ENCODE results near the gene HPCAL1.

HPCAL1 gene

DNA sequence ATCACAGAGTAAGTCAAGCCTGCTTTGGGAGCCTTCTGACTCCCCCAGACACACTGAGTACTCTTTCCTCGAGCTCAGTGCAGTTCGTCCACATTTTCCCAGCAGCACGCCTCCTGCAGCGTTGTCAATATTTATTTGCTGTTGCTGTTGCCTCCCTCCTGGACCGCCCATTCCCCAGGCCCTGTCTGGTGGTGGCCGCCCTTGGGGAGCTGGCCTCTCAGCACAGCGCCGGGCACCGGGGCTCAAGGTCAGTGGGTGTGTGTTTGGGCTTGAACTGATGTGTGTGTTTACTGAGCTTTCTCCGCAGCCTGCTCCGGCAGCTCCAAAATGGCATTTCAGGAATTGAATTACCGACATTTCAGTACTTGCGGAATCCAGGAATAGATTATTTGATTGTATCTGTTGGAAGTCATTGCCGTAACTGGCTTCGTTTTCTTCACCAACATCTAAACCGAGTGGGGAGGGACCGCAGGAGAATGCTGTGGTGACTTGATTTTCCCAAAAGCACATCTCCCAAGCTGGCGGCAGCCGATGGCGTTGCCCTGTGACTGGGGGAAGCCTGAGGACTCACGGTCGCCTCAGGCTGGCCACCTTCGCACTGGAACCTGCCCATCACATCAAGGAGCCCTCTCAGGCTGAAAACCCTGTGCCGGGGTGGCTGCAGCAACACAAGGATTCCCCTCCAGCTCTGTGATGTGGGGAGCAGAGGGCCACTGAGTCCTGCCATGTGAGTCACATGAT is 66.0 kb downstream of the HPCAL1 start:
- no peaks in the 10 kb centered on the region for H3K27me3 ChIP-seq (ENCODE audit: insufficient read depth, low read length, poor library complexity, severe bottlenecking)
- H3K9me3 ChIP-seq (ENCODE audit: insufficient read depth, low read depth, low read length): no peaks in the 10 kb centered on the region
- H3K9me2 ChIP-seq (replicated peaks; ENCODE audit: low read depth, low read length): no peaks in the 10 kb centered on the region
- H3K4me3 ChIP-seq (ENCODE audit: low read length, poor library complexity, severe bottlenecking): no peak overlapping the region
- H3K36me3 ChIP-seq (ENCODE audit: insufficient read depth, low read length): no peaks in the 10 kb centered on the region
- H3K4me1 ChIP-seq (ENCODE audit: insufficient read depth, low read length, poor library complexity, severe bottlenecking): no peaks in the 10 kb centered on the region
- no peaks in the 10 kb centered on the region for H4K20me1 ChIP-seq (ENCODE audit: insufficient read depth, low read length, poor library complexity, severe bottlenecking)
- no peaks in the 10 kb centered on the region for H3F3A ChIP-seq (ENCODE audit: low read depth)
- H2AFZ ChIP-seq (ENCODE audit: low read length): no peak overlapping the region
- peaks cover 88% of the 10 kb centered on the region; the same call in 1 of the 2 replicates for H3K79me2 ChIP-seq (ENCODE audit: insufficient read depth, low read length)
- no peak overlapping the region for H3K9ac ChIP-seq (ENCODE audit: low read depth, low read length, poor library complexity, severe bottlenecking)
- TF ChIP-seq EZH2phosphoT487 (IDR thresholded peaks at IDR 0.05; ENCODE audit: borderline replicate concordance): no peak
- TF ChIP-seq, protein P1, sequence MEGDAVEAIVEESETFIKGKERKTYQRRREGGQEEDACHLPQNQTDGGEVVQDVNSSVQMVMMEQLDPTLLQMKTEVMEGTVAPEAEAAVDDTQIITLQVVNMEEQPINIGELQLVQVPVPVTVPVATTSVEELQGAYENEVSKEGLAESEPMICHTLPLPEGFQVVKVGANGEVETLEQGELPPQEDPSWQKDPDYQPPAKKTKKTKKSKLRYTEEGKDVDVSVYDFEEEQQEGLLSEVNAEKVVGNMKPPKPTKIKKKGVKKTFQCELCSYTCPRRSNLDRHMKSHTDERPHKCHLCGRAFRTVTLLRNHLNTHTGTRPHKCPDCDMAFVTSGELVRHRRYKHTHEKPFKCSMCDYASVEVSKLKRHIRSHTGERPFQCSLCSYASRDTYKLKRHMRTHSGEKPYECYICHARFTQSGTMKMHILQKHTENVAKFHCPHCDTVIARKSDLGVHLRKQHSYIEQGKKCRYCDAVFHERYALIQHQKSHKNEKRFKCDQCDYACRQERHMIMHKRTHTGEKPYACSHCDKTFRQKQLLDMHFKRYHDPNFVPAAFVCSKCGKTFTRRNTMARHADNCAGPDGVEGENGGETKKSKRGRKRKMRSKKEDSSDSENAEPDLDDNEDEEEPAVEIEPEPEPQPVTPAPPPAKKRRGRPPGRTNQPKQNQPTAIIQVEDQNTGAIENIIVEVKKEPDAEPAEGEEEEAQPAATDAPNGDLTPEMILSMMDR (conservative IDR thresholded peaks at IDR 0.05; ENCODE audit: low read length): no peak
- H3K4me2 ChIP-seq (ENCODE audit: low read depth, low read length, poor library complexity, severe bottlenecking): no peak overlapping the region

GRCh38 chr2:10369269-10370255 is 66.9 kb downstream of the HPCAL1 start:
- Histone ChIP-seq H3K79me2 (ENCODE audit: insufficient read depth, low read length) (peaks cover 88% of the 10 kb centered on the region; the same call in 1 of the 2 replicates), H3K9ac (ENCODE audit: low read depth, low read length, poor library complexity, severe bottlenecking) (no peak overlapping the region), H2AFZ (ENCODE audit: low read length) (no peak overlapping the region), H3K4me3 (ENCODE audit: low read length, poor library complexity, severe bottlenecking) (no peak overlapping the region), H3K4me1 (ENCODE audit: insufficient read depth, low read length, poor library complexity, severe bottlenecking) (peaks cover under 1% of the 10 kb centered on the region), H3K9me2 (replicated peaks; ENCODE audit: low read depth, low read length) (no peaks in the 10 kb centered on the region), H4K20me1 (ENCODE audit: insufficient read depth, low read length, poor library complexity, severe bottlenecking) (no peaks in the 10 kb centered on the region), H3K4me2 (ENCODE audit: low read depth, low read length, poor library complexity, severe bottlenecking) (no peak overlapping the region), H3F3A (ENCODE audit: low read depth) (no peaks in the 10 kb centered on the region), H3K9me3 (ENCODE audit: insufficient read depth, low read depth, low read length) (no peaks in the 10 kb centered on the region), H3K27me3 (ENCODE audit: insufficient read depth, low read length, poor library complexity, severe bottlenecking) (no peaks in the 10 kb centered on the region), H3K36me3 (ENCODE audit: insufficient read depth, low read length) (no peaks in the 10 kb centered on the region)
- TF ChIP-seq, protein P1 (conservative IDR thresholded peaks at IDR 0.05; ENCODE audit: low read length): no peak
- TF ChIP-seq EZH2phosphoT487 (IDR thresholded peaks at IDR 0.05; ENCODE audit: borderline replicate concordance): no peak

GRCh38 chr2:10370390-10370789 is 67.7 kb downstream of the HPCAL1 start:
- H3K4me1 ChIP-seq (ENCODE audit: insufficient read depth, low read length, poor library complexity, severe bottlenecking): peaks cover 8% of the 10 kb centered on the region
- no peak overlapping the region for H2AFZ ChIP-seq (ENCODE audit: low read length)
- H3K4me2 ChIP-seq (ENCODE audit: low read depth, low read length, poor library complexity, severe bottlenecking): no peak overlapping the region
- no peaks in the 10 kb centered on the region for H4K20me1 ChIP-seq (ENCODE audit: insufficient read depth, low read length, poor library complexity, severe bottlenecking)
- no peak overlapping the region for H3K9ac ChIP-seq (ENCODE audit: low read depth, low read length, poor library complexity, severe bottlenecking)
- H3K9me2 ChIP-seq (replicated peaks; ENCODE audit: low read depth, low read length): no peaks in the 10 kb centered on the region
- no peaks in the 10 kb centered on the region for H3K36me3 ChIP-seq (ENCODE audit: insufficient read depth, low read length)
- no peaks in the 10 kb centered on the region for H3K9me3 ChIP-seq (ENCODE audit: insufficient read depth, low read depth, low read length)
- TF ChIP-seq, protein P1 (conservative IDR thresholded peaks at IDR 0.05; ENCODE audit: low read length): no peak
- no peak for TF ChIP-seq EZH2phosphoT487 (IDR thresholded peaks at IDR 0.05; ENCODE audit: borderline replicate concordance)
- no peaks in the 10 kb centered on the region for H3K27me3 ChIP-seq (ENCODE audit: insufficient read depth, low read length, poor library complexity, severe bottlenecking)
- no peak overlapping the region for H3K4me3 ChIP-seq (ENCODE audit: low read length, poor library complexity, severe bottlenecking)
- H3F3A ChIP-seq (ENCODE audit: low read depth): no peaks in the 10 kb centered on the region
- peaks cover 89% of the 10 kb centered on the region; the same call in 1 of the 2 replicates for H3K79me2 ChIP-seq (ENCODE audit: insufficient read depth, low read length)

All from Loucy (cell line).